Liver (tissue), 3 donors: ENCODE data around the gene ATG2B.

Source experiments
- ATF3 ChIP-seq: IDR thresholded peaks from 2 replicates; pipeline ENCODE4 v1.6.1; 2016; ENCODE audit warnings: antibody characterized with exemption
- CTCF ChIP-seq: fragments of 150-350 bp; IDR thresholded peaks from 2 replicates; pipeline ENCODE4 v1.5.1; 2017; ENCODE audit warnings: improper control_type of control experiment, low read depth, low read length; ENCODE audit not compliant: missing input control
- REST ChIP-seq: IDR thresholded peaks from 2 replicates; pipeline ENCODE4 v1.6.1; 2016; ENCODE audit warnings: antibody characterized with exemption, mild to moderate bottlenecking
- donor health status: healthy.
- donor health status: healthy.

- no peak for TF ChIP-seq REST
- no peak for TF ChIP-seq ATF3
- TF ChIP-seq CTCF = no peak
These were observed 119.4 kb downstream of the ATG2B start for GRCh38 chr14:96243785-96244184.
